OCI-LY3 (cell line): ENCODE measurements around the gene NR1D2.
"Not testable (repeated sequence)": the region's sequence is repeated elsewhere in the genome, so short reads cannot be mapped to it uniquely, and the experiment has no call there.

Source experiments
- EZH2phosphoT487 ChIP-seq: fragments of 200-600 bp; shearing (Covaris generic); IDR thresholded peaks from 2 replicates; pipeline ENCODE4 v1.6.1; 2018; ENCODE audit warnings: antibody characterized with exemption, mixed run types, low read depth
- TF ChIP-seq, protein P1 (sequence below): fragments of 200-600, 300-600 bp; sonication (generic); IDR thresholded peaks from 2 replicates; pipeline ENCODE4 v1.5.1; 2014; ENCODE audit warnings: antibody characterized with exemption, low read length, low read depth

DNA sequence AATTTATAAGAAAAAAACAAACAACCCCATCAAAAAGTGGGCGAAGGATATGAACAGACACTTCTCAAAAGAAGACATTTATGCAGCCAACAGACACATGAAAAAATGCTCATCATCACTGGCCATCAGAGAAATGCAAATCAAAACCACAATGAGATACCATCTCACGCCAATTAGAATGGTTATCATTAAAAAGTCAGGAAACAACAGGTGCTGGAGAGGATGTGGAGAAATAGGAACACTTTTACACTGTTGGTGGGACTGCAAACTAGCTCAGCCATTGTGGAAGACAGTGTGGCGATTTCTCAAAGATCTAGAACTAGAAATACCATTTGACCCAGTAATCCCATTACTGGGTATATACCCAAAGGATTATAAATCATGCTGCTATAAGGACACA, 32.8 kb upstream of the NR1D2 start:
- TF ChIP-seq EZH2phosphoT487: not testable (repeated sequence)
- TF ChIP-seq, protein P1, sequence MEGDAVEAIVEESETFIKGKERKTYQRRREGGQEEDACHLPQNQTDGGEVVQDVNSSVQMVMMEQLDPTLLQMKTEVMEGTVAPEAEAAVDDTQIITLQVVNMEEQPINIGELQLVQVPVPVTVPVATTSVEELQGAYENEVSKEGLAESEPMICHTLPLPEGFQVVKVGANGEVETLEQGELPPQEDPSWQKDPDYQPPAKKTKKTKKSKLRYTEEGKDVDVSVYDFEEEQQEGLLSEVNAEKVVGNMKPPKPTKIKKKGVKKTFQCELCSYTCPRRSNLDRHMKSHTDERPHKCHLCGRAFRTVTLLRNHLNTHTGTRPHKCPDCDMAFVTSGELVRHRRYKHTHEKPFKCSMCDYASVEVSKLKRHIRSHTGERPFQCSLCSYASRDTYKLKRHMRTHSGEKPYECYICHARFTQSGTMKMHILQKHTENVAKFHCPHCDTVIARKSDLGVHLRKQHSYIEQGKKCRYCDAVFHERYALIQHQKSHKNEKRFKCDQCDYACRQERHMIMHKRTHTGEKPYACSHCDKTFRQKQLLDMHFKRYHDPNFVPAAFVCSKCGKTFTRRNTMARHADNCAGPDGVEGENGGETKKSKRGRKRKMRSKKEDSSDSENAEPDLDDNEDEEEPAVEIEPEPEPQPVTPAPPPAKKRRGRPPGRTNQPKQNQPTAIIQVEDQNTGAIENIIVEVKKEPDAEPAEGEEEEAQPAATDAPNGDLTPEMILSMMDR: not testable (repeated sequence)
